BJ (cell line): ENCODE data around the gene SYPL1. TPM values are rescaled to one million over a fixed set of nuclear protein-coding genes. Genes with fewer than 3 reads are reported as not detected.

ENCODE experiments used
- CTCF ChIA-PET: fragments of 350-600 bp; formaldehyde crosslinking; extraction: SDS; loops from one replicate; lab custom pipeline; 2021; ENCODE audit warnings: antibody characterized with exemption, inconsistent platforms; lab: Yijun Ruan, JAX
- POLR2A ChIA-PET: fragments of 300-600 bp; sonication (Branson Sonifier 250); formaldehyde crosslinking; extraction: SDS; loops from one replicate; lab custom pipeline; 2021; ENCODE audit warnings: antibody characterized with exemption; lab: Charles Lee
- DNase-seq: peaks from one replicate; pipeline ENCODE4 v3.0.0-alpha.2; 2011; ENCODE audit warnings: low read depth
- H3K27me3 ChIP-seq: 2 replicates; pipeline ENCODE4 v1.6.0; 2011; ENCODE audit warnings: low read length; ENCODE audit not compliant: control insufficient read depth, insufficient read depth
- H3K36me3 ChIP-seq: 2 replicates; pipeline ENCODE4 v1.5.1; 2011; ENCODE audit warnings: low read length; ENCODE audit not compliant: control insufficient read depth, insufficient read depth
- H3K4me3 ChIP-seq: 2 replicates; pipeline ENCODE4 v1.5.1; 2011; ENCODE audit warnings: low read depth, mild to moderate bottlenecking, control low read depth, low read length
- CTCF ChIP-seq: IDR thresholded peaks from 2 replicates; pipeline ENCODE4 v1.5.1; 2011; ENCODE audit warnings: low read depth, mild to moderate bottlenecking, control low read depth, inconsistent platforms, low read length, moderate library complexity; ENCODE audit not compliant: insufficient read depth
- polyA plus RNA-seq: library from polyadenylated mRNA; depleted of rRNA; stranded (reverse); fragments of >200 nt; gene quantifications from 2 replicates; pipeline ENCODE4 v1.2.3, GENCODE V29; 2011

Gene SYPL1
- polyA plus RNA-seq, 1 experiment = 39.9 TPM

- H3K27me3 ChIP-seq = no peaks in the 10 kb centered on the region
- no peak for TF ChIP-seq CTCF
- ChIA-PET POLR2A (no interaction called here), CTCF (no interaction called here)
- no peak overlapping the region for H3K4me3 ChIP-seq
- no peak for DNase-seq
- H3K36me3 ChIP-seq = no peaks in the 10 kb centered on the region
Observed at GRCh38 chr7:106116161-106116704, 4.1 kb upstream of the SYPL1 start.

- no peak for TF ChIP-seq CTCF
- CTCF ChIA-PET = interaction anchor here (2.3 kb wide), 1 partner anchor 39 kb away, joined by 6 read pairs; no protein-coding TSS in a partner anchor
Observed at GRCh38 chr7:106114716-106115383, 2.7 kb upstream of the SYPL1 start.

GRCh38 chr7:106112972-106113421 lies 885 bp upstream of the SYPL1 start:
- Histone ChIP-seq H3K4me3 (no peak overlapping the region; the same call in 1 of the 2 replicates), H3K36me3 (no peaks in the 10 kb centered on the region), H3K27me3 (no peaks in the 10 kb centered on the region)
- no peak for TF ChIP-seq CTCF
- POLR2A ChIA-PET = no interaction called here
- CTCF ChIA-PET = interaction anchor here (1.1 to 2.3 kb wide), 4 partner anchors 13 to 41 kb away, joined by 3 to 6 read pairs (median 4); no protein-coding TSS in a partner anchor
- DNase-seq = no peak

More at GRCh38 chr7:106114716-106115383, 2.7 kb upstream of the SYPL1 start:
- no peak for DNase-seq
- Histone ChIP-seq H3K36me3 (no peaks in the 10 kb centered on the region), H3K4me3 (no peak overlapping the region), H3K27me3 (no peaks in the 10 kb centered on the region)
- POLR2A ChIA-PET = no interaction called here

GRCh38 chr7:106111655-106112117 lies 426 bp downstream of the SYPL1 start:
- POLR2A ChIA-PET = interaction anchor here (0.6 to 0.8 kb wide), 4 partner anchors 16 to 519 kb away, joined by 3 to 5 read pairs (median 4); no protein-coding TSS in a partner anchor
- peak overlapping the region; percentile 64 for H3K4me3 ChIP-seq
- CTCF ChIA-PET = interaction anchor here (1.4 to 1.7 kb wide), 3 partner anchors 9 to 35 kb away, joined by 3 to 4 read pairs (median 4); no protein-coding TSS in a partner anchor
- no peak for DNase-seq
- no peaks in the 10 kb centered on the region for H3K27me3 ChIP-seq
- no peak for TF ChIP-seq CTCF
- H3K36me3 ChIP-seq = no peaks in the 10 kb centered on the region
